ENCODE measurements around the gene UBA5.

DNA sequence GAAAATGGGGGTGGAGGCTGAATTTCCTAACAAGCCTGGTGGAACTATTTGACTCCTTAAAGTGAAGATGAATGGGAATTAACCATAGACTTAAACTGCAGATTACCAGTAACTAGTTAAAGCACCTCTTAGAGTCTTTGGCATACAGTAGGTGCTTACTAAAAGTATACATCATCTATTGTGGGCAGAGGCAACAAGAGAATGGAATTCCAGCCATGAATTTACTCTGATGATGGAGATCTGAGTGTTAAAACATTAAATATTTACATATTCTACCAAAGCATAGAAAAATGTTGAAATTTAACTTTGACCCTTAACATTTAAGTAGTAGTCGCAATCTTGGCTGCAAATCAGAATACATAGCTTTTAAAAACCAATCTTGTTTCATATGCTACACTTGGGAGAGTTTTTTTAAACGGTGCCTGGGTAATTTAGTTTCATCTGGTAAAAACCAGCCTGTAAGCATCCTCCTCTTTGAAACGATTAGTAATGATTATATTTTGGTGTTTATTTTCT is 5.2 kb downstream of the UBA5 start:
- TF ChIP-seq, protein P1, sequence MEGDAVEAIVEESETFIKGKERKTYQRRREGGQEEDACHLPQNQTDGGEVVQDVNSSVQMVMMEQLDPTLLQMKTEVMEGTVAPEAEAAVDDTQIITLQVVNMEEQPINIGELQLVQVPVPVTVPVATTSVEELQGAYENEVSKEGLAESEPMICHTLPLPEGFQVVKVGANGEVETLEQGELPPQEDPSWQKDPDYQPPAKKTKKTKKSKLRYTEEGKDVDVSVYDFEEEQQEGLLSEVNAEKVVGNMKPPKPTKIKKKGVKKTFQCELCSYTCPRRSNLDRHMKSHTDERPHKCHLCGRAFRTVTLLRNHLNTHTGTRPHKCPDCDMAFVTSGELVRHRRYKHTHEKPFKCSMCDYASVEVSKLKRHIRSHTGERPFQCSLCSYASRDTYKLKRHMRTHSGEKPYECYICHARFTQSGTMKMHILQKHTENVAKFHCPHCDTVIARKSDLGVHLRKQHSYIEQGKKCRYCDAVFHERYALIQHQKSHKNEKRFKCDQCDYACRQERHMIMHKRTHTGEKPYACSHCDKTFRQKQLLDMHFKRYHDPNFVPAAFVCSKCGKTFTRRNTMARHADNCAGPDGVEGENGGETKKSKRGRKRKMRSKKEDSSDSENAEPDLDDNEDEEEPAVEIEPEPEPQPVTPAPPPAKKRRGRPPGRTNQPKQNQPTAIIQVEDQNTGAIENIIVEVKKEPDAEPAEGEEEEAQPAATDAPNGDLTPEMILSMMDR (IDR thresholded peaks at IDR 0.05; ENCODE audit: low read length), result no peak
- TF ChIP-seq EZH2 (IDR thresholded peaks at IDR 0.05; ENCODE audit: borderline replicate concordance, low read length), result no peak
